ENCODE results near the gene TNNT3. TPM values are rescaled to one million over a fixed set of nuclear protein-coding genes. Genes with fewer than 3 reads are reported as not detected.
"Not testable (repeated sequence)": the region's sequence is repeated elsewhere in the genome, so short reads cannot be mapped to it uniquely, and the experiment has no call there.

The TNNT3 gene
- total RNA-seq, 2 donors from 2014 or later, result not detected

GRCh38 chr11:1875093-1875850 is 44.2 kb upstream of the TNNT3 start:
- Histone ChIP-seq H3K36me3 (ENCODE audit: control insufficient read depth, insufficient read depth, low read length) (no peaks in the 10 kb centered on the region), H3K4me1 (ENCODE audit: control insufficient read depth, insufficient read depth, low read length) (no peaks in the 10 kb centered on the region), H3K4me3 (ENCODE audit: low read length) (no peak overlapping the region), H3K9me3 (ENCODE audit: control insufficient read depth, low read length) (no peaks in the 10 kb centered on the region), H3K9ac (ENCODE audit: extremely low read depth, low read length, poor library complexity, severe bottlenecking) (no peak overlapping the region), H3K27ac (ENCODE audit: low read depth, low read length) (no peak overlapping the region), H3K27me3 (ENCODE audit: control insufficient read depth, insufficient read depth, low read length, poor library complexity, severe bottlenecking) (no peaks in the 10 kb centered on the region)
- WGBS, 2 experiments (ENCODE audit: insufficient coverage in 1 of 2, insufficient read length in 1 of 2), result 90 to 92% methylated on average over 9 to 27 of the region's 28 CpGs
- Mint-ChIP-seq H3K27me3 (ENCODE audit: insufficient read depth) (peaks cover 5% of the 10 kb centered on the region), H3K4me3 (no peak overlapping the region), H3K36me3 (ENCODE audit: low read depth) (no peaks in the 10 kb centered on the region), H3K9me3 (no peaks in the 10 kb centered on the region), H3K4me1 (no peaks in the 10 kb centered on the region), H3K27ac (no peak overlapping the region)
- no peak for TF ChIP-seq CTCF (conservative IDR thresholded peaks at IDR 0.05)
- DNase-seq, result no peak

GRCh38 chr11:1875851-1876301 is 43.6 kb upstream of the TNNT3 start:
- 87 to 93% methylated on average over 10 to 13 of the region's 13 CpGs for WGBS, 2 experiments (ENCODE audit: insufficient coverage in 1 of 2, insufficient read length in 1 of 2)
- H3K27ac ChIP-seq (ENCODE audit: low read depth, low read length); H3K4me3 Mint-ChIP-seq; H3K27me3 ChIP-seq (ENCODE audit: control insufficient read depth, insufficient read depth, low read length, poor library complexity, severe bottlenecking); H3K9ac ChIP-seq (ENCODE audit: extremely low read depth, low read length, poor library complexity, severe bottlenecking); H3K9me3 Mint-ChIP-seq; H3K4me1 Mint-ChIP-seq; H3K27me3 Mint-ChIP-seq (ENCODE audit: insufficient read depth); H3K27ac Mint-ChIP-seq; H3K4me1 ChIP-seq (ENCODE audit: control insufficient read depth, insufficient read depth, low read length); H3K36me3 ChIP-seq (ENCODE audit: control insufficient read depth, insufficient read depth, low read length); H3K36me3 Mint-ChIP-seq (ENCODE audit: low read depth); DNase-seq; H3K9me3 ChIP-seq (ENCODE audit: control insufficient read depth, low read length); H3K4me3 ChIP-seq (ENCODE audit: low read length): not testable (repeated sequence)

- H3K27ac ChIP-seq (ENCODE audit: low read depth, low read length), result no peak overlapping the region
- WGBS, 2 experiments (ENCODE audit: insufficient coverage in 1 of 2, insufficient read length in 1 of 2), result 59 to 62% methylated on average over 6 to 26 of the region's 26 CpGs
Measured at GRCh38 chr11:1876361-1877063, 43.0 kb upstream of the TNNT3 start.

More at GRCh38 chr11:1876361-1877063, 43.0 kb upstream of the TNNT3 start:
- Histone ChIP-seq H3K9me3 (ENCODE audit: control insufficient read depth, low read length) (no peaks in the 10 kb centered on the region), H3K27me3 (ENCODE audit: control insufficient read depth, insufficient read depth, low read length, poor library complexity, severe bottlenecking) (no peaks in the 10 kb centered on the region), H3K9ac (ENCODE audit: extremely low read depth, low read length, poor library complexity, severe bottlenecking) (no peak overlapping the region), H3K36me3 (ENCODE audit: control insufficient read depth, insufficient read depth, low read length) (no peaks in the 10 kb centered on the region), H3K4me1 (ENCODE audit: control insufficient read depth, insufficient read depth, low read length) (no peaks in the 10 kb centered on the region), H3K4me3 (ENCODE audit: low read length) (no peak overlapping the region)
- Mint-ChIP-seq H3K9me3 (no peaks in the 10 kb centered on the region), H3K36me3 (ENCODE audit: low read depth) (no peaks in the 10 kb centered on the region), H3K4me3 (no peak overlapping the region), H3K4me1 (no peaks in the 10 kb centered on the region), H3K27me3 (ENCODE audit: insufficient read depth) (no peaks in the 10 kb centered on the region), H3K27ac (no peak overlapping the region)
- peak; percentile 77 for TF ChIP-seq CTCF (conservative IDR thresholded peaks at IDR 0.05)
- DNase-seq, result peak; percentile 83

Measured in endodermal cell (in vitro differentiated cells).